Measurements from ENCODE around the gene GPANK1. TPM values are rescaled to one million over a fixed set of nuclear protein-coding genes. Genes with fewer than 3 reads are reported as not detected.

Gene GPANK1
- total and polyA plus RNA-seq, 9 of the 15 experiments (the other 6 are each of a cell fraction or from before 2014, with no cell fraction given): 32.2 to 111 (median 46.3) TPM

DNA sequence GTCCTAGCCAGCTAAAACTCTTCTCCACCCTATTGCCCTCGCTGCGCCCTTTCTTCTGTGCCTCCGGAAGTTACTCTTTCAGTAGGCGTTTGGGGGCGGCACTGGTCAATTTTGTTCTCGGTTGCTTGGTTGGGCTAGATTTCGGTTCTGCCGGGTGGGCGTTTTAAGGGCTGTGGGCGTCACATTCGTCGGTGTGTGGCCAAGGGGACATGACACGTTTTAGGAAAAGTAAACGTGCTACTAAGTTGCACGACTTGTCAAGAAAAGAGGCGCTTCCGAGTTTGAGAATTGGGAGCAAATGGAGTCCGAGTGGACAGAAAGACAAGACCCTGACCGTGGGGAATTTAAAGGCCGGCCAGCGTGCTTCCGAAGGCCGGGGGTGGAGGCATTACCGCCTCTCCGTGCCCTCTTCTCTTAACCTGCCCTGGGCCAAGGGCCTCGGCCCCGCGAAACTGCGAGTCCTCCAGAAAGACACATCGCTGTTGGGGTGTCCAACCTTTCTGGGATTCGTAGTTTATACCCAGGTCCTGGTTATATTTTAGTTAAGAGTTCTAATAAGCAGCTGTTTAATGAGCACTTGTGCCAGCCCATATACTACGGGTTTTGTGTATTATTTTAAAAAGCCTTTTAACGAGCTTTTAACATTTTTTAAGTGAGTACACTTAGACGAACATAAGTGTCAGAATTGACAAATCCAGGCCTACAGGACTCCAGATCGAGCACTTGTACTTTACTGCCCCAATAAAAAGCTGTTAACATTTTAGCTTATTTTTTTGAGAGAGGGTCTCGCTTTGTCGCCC, 11.7 kb downstream of the GPANK1 start (continued):
- TF ChIP-seq ZNF232 (CRISPR knock-in tag; IDR thresholded peaks at IDR 0.05) (peak; percentile 79), SUPT5H (IDR thresholded peaks at IDR 0.05) (peak; percentile 93), PML (IDR thresholded peaks at IDR 0.05; ENCODE audit: low read length) (peak; percentile 71), E2F3 (CRISPR knock-in tag; IDR thresholded peaks at IDR 0.05) (peak; percentile 79; the same call in 1 of the 2 replicates), HMG20A (CRISPR knock-in tag; conservative IDR thresholded peaks at IDR 0.05) (no peak), MIER1 (IDR thresholded peaks at IDR 0.05; ENCODE audit: low read depth) (peak; percentile 72; the same call in 1 of the 2 replicates), ASH1L (IDR thresholded peaks at IDR 0.05; ENCODE audit: borderline replicate concordance, low read depth, partially characterized antibody) (peak; percentile 65), EGR1 (conservative IDR thresholded peaks at IDR 0.05) (peak; percentile 100)

DNA sequence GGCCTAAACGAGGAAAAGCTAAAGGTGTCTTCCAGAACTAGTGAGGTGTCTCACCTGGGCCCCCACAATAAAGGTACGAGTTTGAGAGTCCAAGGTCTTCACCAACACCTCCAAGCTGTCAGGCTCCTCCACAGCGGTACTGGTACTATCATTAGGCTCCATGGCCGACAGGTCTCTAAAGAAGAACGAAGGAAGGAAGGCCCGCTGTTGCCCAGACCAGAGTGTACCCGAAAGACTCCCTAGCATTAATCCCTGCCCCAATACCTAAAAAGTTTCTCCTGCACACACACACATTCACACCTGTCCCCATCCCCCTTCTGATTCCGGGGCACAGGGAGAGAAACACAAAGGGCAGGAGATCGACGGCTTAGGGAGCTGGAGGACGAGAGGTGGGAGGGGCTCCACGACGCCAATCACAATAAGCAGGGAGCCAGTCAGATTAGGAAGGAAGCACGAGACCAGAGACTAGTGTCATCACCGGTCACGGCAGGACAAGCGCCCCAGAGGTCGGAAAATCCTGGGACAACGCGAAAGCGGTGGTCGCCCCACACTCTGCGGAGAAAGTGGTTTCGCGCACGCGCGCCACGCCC, 13.1 kb downstream of the GPANK1 start:
- Histone ChIP-seq H3K9ac (ENCODE audit: insufficient read depth in 1 of 2, low read depth in 2 of 2, low read length in 2 of 2) (peak overlapping the region; percentile 95 to 97), H3K4me2 (ENCODE audit: insufficient read depth, low read length) (peak overlapping the region; percentile 90), H3K27ac (ENCODE audit: extremely low read depth, low read depth, low read length) (peak overlapping the region; percentile 98), H3K27me3 (ENCODE audit: control insufficient read depth in 2 of 2, insufficient read depth in 2 of 2, low read length in 2 of 2) (no peaks in the 10 kb centered on the region), H3K79me2 (ENCODE audit: control insufficient read depth, insufficient read depth, low read length) (peaks cover 72% of the 10 kb centered on the region), H2AFZ (ENCODE audit: low read depth, low read length) (peak overlapping the region; percentile 94), H3K4me1 (replicated peaks in 1 of 2; ENCODE audit: control insufficient read depth in 2 of 2, insufficient read depth in 2 of 2, low read length in 2 of 2) (peaks cover 14 to 15% of the 10 kb centered on the region in 2 experiments), H3K36me3 (ENCODE audit: control insufficient read depth, insufficient read depth, low read length) (peaks cover 65% of the 10 kb centered on the region), H3K4me3 (peak overlapping the region; percentile 73), H3K9me1 (ENCODE audit: control insufficient read depth, insufficient read depth, low read length) (no peaks in the 10 kb centered on the region), H3K9me3 (replicated peaks; ENCODE audit: control insufficient read depth, insufficient read depth, low read depth, low read length) (no peaks in the 10 kb centered on the region), H4K20me1 (replicated peaks; ENCODE audit: control insufficient read depth, insufficient read depth, low read length) (peaks cover 2% of the 10 kb centered on the region)
- ATAC-seq: peak; percentile 82
- POLR2A ChIA-PET: interaction anchor here (0.7 to 8.5 kb wide), 47 partner anchors 11 to 1724 kb away, joined by 3 to 267 read pairs (median 8); partner anchors contain the start of genes C6orf47, CSNK2B, DDX39B and GPANK1
- in situ Hi-C loops (cut with MboI) (no loop called here), intact Hi-C loops (cut with micrococcal nuclease) (loop anchor here (1.0 kb wide), 5 partner anchors 9 to 212 kb away; partner anchors contain the start of genes C6orf47 and DDX39B)
- TSS peak; percentile 80 for BruUV-seq (replicated peaks)
- FAIRE-seq: peak; percentile 87
- CTCF ChIA-PET (ENCODE audit: low intra/inter-chr PET ratio): no interaction called here
- WGBS (ENCODE audit: insufficient coverage, low coverage, missing lambda C conversion rate): 2% methylated on average over 29 of the region's 29 CpGs
- DNase-seq (ENCODE audit: extremely low read depth in 1 of 4, low spot score in 3 of 4): peak in 2 of 4 experiments; percentile 90 to 94
- peak; percentile 53; the same call in 1 of the 2 replicates for TF ChIP-seq LEF1 (IDR thresholded peaks at IDR 0.05)
- TF ChIP-seq DNMT1 (IDR thresholded peaks at IDR 0.05): peak; percentile 42; the same call in 1 of the 2 replicates
- TF ChIP-seq SLC30A9 (CRISPR knock-in tag; IDR thresholded peaks at IDR 0.05): 0 out of 2 replicates have a peak, but pooled peaks have one; percentile 53
- TF ChIP-seq PTBP1 (IDR thresholded peaks at IDR 0.05; ENCODE audit: low read depth, low read length): 0 out of 2 replicates have a peak, but pooled peaks have one; percentile 30
- peak; percentile 35 for TF ChIP-seq NR2C2 (CRISPR knock-in tag; IDR thresholded peaks at IDR 0.05)
- TF ChIP-seq NR2C2 (tag; IDR thresholded peaks at IDR 0.05): no peak
- no peak for TF ChIP-seq CBX2 (IDR thresholded peaks at IDR 0.05; ENCODE audit: insufficient read depth, low read length, poor library complexity, severe bottlenecking)
- TF ChIP-seq ZBED1 (IDR thresholded peaks at IDR 0.05): no peak; the same call in 1 of the 2 replicates
- TF ChIP-seq HSF4 (CRISPR knock-in tag; IDR thresholded peaks at IDR 0.05; ENCODE audit: borderline replicate concordance): no peak
- no peak for TF ChIP-seq GATAD2B (IDR thresholded peaks at IDR 0.05; ENCODE audit: borderline replicate concordance)
- no peak for TF ChIP-seq SIRT6 (IDR thresholded peaks at IDR 0.05; ENCODE audit: low read depth, low read length)
- peak; percentile 84 to 85 for TF ChIP-seq FOXK2 (conservative IDR thresholded peaks at IDR 0.05 in 1 of 2, IDR thresholded peaks at IDR 0.05 in 1 of 2; ENCODE audit: low read depth in 2 of 2)
- peak in 1 of 2 experiments; percentile 20; a peak in 1 of 4 replicates for TF ChIP-seq RAD21 (CRISPR knock-in tag; conservative IDR thresholded peaks at IDR 0.05 in 1 of 2, IDR thresholded peaks at IDR 0.05 in 1 of 2)
- TF ChIP-seq ETV6 (IDR thresholded peaks at IDR 0.05; ENCODE audit: borderline replicate concordance in 1 of 2, low read depth in 2 of 2, low read length in 1 of 2): no peak; a peak in 1 of 4 replicates
- 0 out of 2 replicates have a peak, but pooled peaks have one; percentile 8 for TF ChIP-seq ETV6 (CRISPR knock-in tag; IDR thresholded peaks at IDR 0.05; ENCODE audit: borderline replicate concordance)
